ENCODE results near the gene NPLOC4. TPM values are rescaled to one million over a fixed set of nuclear protein-coding genes. Genes with fewer than 3 reads are reported as not detected.

Gene NPLOC4
- polyA plus RNA-seq, 4 donors, result 33.0 to 45.0 (median 34.1) TPM

DNA sequence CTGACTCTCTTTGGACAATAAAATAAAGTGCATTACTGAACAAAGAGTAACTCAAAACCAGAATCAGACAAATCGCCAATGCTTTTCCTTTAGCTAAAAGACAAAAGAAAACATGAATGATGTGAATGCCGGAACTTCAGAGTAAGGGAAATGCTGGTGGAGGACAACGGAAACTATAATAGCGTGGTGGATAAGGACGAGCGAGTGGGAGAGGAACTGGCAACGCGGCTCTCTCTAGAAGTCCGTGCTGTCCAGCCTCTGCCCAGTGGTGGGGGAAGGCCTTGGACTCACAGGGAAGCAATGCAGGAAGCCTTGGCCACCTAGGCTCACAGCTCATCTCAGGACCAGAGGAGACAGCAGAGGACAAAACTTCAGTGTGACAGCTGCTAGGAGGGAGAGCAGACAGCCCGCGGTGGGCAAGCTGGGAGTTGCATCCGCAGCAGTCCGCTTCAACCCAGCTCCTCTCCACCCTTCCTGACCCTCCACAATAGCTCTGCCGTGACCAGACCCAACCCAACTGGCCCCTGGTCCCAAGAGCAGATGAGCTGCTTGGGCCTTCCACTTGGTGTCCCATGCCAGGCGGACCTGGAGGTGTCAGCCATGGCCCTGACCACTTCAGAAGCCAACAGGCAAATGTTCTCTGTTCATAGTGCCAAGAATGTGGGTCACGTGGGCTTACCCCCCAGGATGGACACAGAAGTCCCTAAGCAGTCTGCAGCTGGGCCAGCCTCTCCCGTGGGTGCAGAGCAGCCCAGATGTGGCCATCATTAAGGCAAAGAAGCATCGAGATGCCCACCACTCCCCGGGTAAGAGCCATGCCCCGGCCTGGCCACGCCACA is 79.4 kb downstream of the NPLOC4 start:
- Histone ChIP-seq H3K27me3 (ENCODE audit: control insufficient read depth in 3 of 3, insufficient read depth in 3 of 3, low read length in 3 of 3) (no peaks in the 10 kb centered on the region), H3K4me3 (ENCODE audit: low read depth in 1 of 3, low read length in 3 of 3) (no peak overlapping the region), H3K9me3 (ENCODE audit: control insufficient read depth in 2 of 2, insufficient read depth in 1 of 2, low read depth in 1 of 2, low read length in 1 of 2) (no peaks in the 10 kb centered on the region), H3K4me1 (ENCODE audit: control insufficient read depth in 3 of 3, insufficient read depth in 2 of 3, low read depth in 1 of 3, low read length in 2 of 3) (peaks cover 8 to 34% (median 8%) of the 10 kb centered on the region in 3 donors), H3K36me3 (ENCODE audit: control insufficient read depth in 3 of 3, insufficient read depth in 2 of 3, low read depth in 1 of 3, low read length in 3 of 3) (peaks cover 2 to 73% (median 5%) of the 10 kb centered on the region in 3 donors), H3K27ac (ENCODE audit: low read depth in 1 of 3, low read length in 2 of 3) (peak overlapping the region; percentile 63 to 83 (median 73))
- DNase-seq, result peak in 1 of 2 donors; percentile 10
- 68 to 83% (median 79%) methylated on average over 19 to 21 of the region's 21 CpGs for WGBS, 3 donors
- no peak for FAIRE-seq

DNA sequence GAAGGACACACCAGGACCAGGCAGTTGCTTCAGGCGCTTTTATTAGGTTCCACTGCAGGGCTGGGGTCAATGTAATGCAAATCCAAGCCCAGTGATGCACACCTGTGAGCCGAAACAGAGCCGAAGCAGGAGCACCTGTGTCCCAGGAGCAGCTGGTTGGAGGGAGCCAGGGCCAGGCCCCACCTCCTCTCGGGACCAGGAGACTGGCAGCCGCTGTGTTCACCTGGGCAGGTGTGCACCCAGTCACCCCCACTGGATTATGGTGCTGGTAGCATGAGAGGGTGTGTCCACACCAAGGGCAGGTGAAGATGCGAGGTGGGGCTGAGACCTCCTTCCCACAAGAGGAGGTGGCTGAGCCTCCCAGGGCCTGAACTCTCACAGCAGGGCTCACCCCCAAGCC is 80.0 kb downstream of the NPLOC4 start:
- no peak for FAIRE-seq

GRCh38 chr17:81556175-81556691 is 80.7 kb downstream of the NPLOC4 start:
- Histone ChIP-seq H3K9me3 (ENCODE audit: control insufficient read depth in 2 of 2, insufficient read depth in 1 of 2, low read depth in 1 of 2, low read length in 1 of 2) (no peaks in the 10 kb centered on the region), H3K4me1 (ENCODE audit: control insufficient read depth in 3 of 3, insufficient read depth in 2 of 3, low read depth in 1 of 3, low read length in 2 of 3) (peaks cover 8 to 36% (median 9%) of the 10 kb centered on the region in 3 donors), H3K4me3 (ENCODE audit: low read depth in 1 of 3, low read length in 3 of 3) (no peak overlapping the region), H3K27ac (ENCODE audit: low read depth in 1 of 3, low read length in 2 of 3) (peak overlapping the region; percentile 70 to 83 (median 73)), H3K27me3 (ENCODE audit: control insufficient read depth in 3 of 3, insufficient read depth in 3 of 3, low read length in 3 of 3) (no peaks in the 10 kb centered on the region), H3K36me3 (ENCODE audit: control insufficient read depth in 3 of 3, insufficient read depth in 2 of 3, low read depth in 1 of 3, low read length in 3 of 3) (peaks cover 2 to 63% (median 5%) of the 10 kb centered on the region in 3 donors)
- no peak for FAIRE-seq
- DNase-seq, result peak; percentile 77 to 93
- WGBS, 3 donors, result 31 to 66% (median 49%) methylated on average over 9 of the region's 9 CpGs

More for the DNA sequence above, 80.0 kb downstream of the NPLOC4 start:
- Histone ChIP-seq H3K27ac (ENCODE audit: low read depth in 1 of 3, low read length in 2 of 3) (peak overlapping the region; percentile 63 to 83 (median 73)), H3K4me3 (ENCODE audit: low read depth in 1 of 3, low read length in 3 of 3) (no peak overlapping the region), H3K4me1 (ENCODE audit: control insufficient read depth in 3 of 3, insufficient read depth in 2 of 3, low read depth in 1 of 3, low read length in 2 of 3) (peaks cover 8 to 34% (median 8%) of the 10 kb centered on the region in 3 donors), H3K27me3 (ENCODE audit: control insufficient read depth in 3 of 3, insufficient read depth in 3 of 3, low read length in 3 of 3) (no peaks in the 10 kb centered on the region), H3K9me3 (ENCODE audit: control insufficient read depth in 2 of 2, insufficient read depth in 1 of 2, low read depth in 1 of 2, low read length in 1 of 2) (no peaks in the 10 kb centered on the region), H3K36me3 (ENCODE audit: control insufficient read depth in 3 of 3, insufficient read depth in 2 of 3, low read depth in 1 of 3, low read length in 3 of 3) (peaks cover 2 to 67% (median 5%) of the 10 kb centered on the region in 3 donors)
- DNase-seq, result peak; percentile 19 to 60
- whole genome bisulfite sequencing, 3 donors, result 14 to 66% (median 37%) methylated on average over 6 of the region's 6 CpGs

- peaks cover 8 to 42% (median 11%) of the 10 kb centered on the region in 3 donors for H3K4me1 ChIP-seq (ENCODE audit: control insufficient read depth in 3 of 3, insufficient read depth in 2 of 3, low read depth in 1 of 3, low read length in 2 of 3)
- H3K36me3 ChIP-seq (ENCODE audit: control insufficient read depth in 3 of 3, insufficient read depth in 2 of 3, low read depth in 1 of 3, low read length in 3 of 3), result peaks cover 2 to 62% (median 3%) of the 10 kb centered on the region in 3 donors
- 26 to 30% (median 29%) methylated on average over 24 of the region's 24 CpGs for WGBS, 3 donors
Observed at GRCh38 chr17:81553616-81554181, 83.2 kb downstream of the NPLOC4 start.

DNA sequence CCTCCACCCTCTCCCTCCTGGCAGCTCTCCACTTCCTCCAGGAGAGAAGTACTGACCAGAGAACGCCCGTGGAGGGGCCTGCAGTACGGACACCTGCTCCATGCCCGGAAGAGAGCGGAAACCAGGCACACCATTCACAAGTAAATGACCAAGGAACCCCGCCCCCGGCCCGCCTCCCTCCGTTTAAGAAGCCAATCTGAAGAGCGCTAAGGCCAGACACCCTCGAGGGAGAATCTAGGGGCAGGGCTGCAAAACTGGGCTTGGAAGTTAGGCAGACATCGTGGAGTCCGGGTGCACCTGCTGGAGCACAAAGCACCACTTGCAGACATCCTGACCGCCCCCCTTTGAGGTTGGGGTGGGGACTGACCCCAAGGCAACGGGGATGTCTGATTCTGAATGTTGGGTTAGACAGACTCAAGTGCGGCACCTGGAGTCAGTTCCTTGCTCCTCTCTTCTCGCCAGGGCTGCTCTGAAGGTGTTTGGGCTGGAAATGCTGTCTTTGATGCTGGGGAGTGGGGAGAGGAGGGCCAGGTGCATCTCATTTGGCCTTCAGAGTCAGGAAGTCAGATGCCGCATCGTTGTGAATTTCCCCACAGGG is 83.8 kb downstream of the NPLOC4 start:
- DNase-seq (peak; percentile 90), FAIRE-seq (no peak)
- Histone ChIP-seq H3K27ac (ENCODE audit: low read depth in 1 of 3, low read length in 2 of 3) (peak overlapping the region; percentile 90 to 92 (median 91)), H3K9me3 (ENCODE audit: control insufficient read depth in 2 of 2, insufficient read depth in 1 of 2, low read depth in 1 of 2, low read length in 1 of 2) (no peaks in the 10 kb centered on the region), H3K27me3 (ENCODE audit: control insufficient read depth in 3 of 3, insufficient read depth in 3 of 3, low read length in 3 of 3) (no peaks in the 10 kb centered on the region), H3K4me3 (ENCODE audit: low read depth in 1 of 3, low read length in 3 of 3) (peak overlapping the region; percentile 80 to 93 (median 93)), H3K4me1 (ENCODE audit: control insufficient read depth in 3 of 3, insufficient read depth in 2 of 3, low read depth in 1 of 3, low read length in 2 of 3) (peaks cover 8 to 42% (median 11%) of the 10 kb centered on the region in 3 donors), H3K36me3 (ENCODE audit: control insufficient read depth in 3 of 3, insufficient read depth in 2 of 3, low read depth in 1 of 3, low read length in 3 of 3) (peaks cover 0 to 62% (median 3%) of the 10 kb centered on the region in 3 donors)
- WGBS, 3 donors, result 0 to 1% (median 0%) methylated on average over 18 to 19 of the region's 19 CpGs

More at GRCh38 chr17:81553616-81554181, 83.2 kb downstream of the NPLOC4 start:
- no peaks in the 10 kb centered on the region for H3K9me3 ChIP-seq (ENCODE audit: control insufficient read depth in 2 of 2, insufficient read depth in 1 of 2, low read depth in 1 of 2, low read length in 1 of 2)
- peak overlapping the region in 2 of 3 donors; percentile 93 for H3K4me3 ChIP-seq (ENCODE audit: low read depth in 1 of 3, low read length in 3 of 3)
- H3K27me3 ChIP-seq (ENCODE audit: control insufficient read depth in 3 of 3, insufficient read depth in 3 of 3, low read length in 3 of 3), result no peaks in the 10 kb centered on the region
- DNase-seq (peak; percentile 19 to 56), FAIRE-seq (no peak)
- peak overlapping the region; percentile 90 to 92 (median 91) for H3K27ac ChIP-seq (ENCODE audit: low read depth in 1 of 3, low read length in 2 of 3)

DNA sequence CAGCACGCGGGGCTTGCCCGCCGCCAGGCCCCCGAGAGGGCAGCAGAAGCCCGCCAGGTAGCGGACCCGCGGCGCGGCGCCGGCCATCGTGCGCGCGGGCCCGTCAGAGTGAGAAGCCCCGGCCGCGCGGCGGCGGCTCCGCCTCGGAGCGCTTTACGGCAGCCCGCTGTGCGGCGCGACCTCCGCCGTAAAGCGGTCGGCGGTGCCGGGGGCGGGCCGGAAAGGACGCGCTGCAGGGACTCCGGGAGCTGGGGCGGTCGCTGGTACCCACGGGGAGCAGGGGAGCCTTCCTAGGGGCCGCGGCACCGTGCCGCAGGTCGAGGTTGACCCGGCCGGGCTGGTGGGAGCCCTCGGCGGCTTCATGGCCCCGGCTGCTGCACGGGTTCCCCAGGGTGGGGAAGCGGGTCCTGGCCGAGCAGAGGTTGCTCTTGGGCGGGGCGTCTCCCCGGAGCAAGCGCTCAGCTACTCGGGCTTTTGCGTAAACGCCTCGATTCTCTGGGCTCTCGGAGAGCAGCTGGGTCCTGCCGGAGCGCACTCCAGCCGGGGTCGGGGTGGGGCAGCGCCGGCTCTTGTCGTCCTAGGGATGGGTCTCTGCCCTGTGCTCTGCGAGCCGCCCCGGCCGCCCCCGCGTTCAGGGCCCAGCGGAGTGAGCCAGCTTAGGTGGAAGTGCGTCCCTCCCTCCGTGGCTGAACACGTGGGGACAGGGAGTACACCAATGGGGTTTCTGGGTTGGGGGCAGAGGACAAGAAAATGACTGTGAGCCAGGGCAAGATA is 84.5 kb downstream of the NPLOC4 start, which contains the start of gene FAAP100:
Gene FAAP100 (minus strand): TSS at position 110 of the 774 bp plus-strand sequence. CDS start 23 bp downstream, at position 87.
- peak within 1 kb of the TSS; percentile 80 to 93 (median 93) for H3K4me3 ChIP-seq (ENCODE audit: low read depth in 1 of 3, low read length in 3 of 3)
- H3K4me1 ChIP-seq (ENCODE audit: control insufficient read depth in 3 of 3, insufficient read depth in 2 of 3, low read depth in 1 of 3, low read length in 2 of 3), result peaks cover 8 to 42% (median 11%) of the 10 kb centered on the region in 3 donors
- 0 to 1% (median 0%) methylated on average over 78 to 85 of the region's 85 CpGs for whole genome bisulfite sequencing, 3 donors
- peaks cover 2 to 62% (median 3%) of the 10 kb centered on the region in 3 donors for H3K36me3 ChIP-seq (ENCODE audit: control insufficient read depth in 3 of 3, insufficient read depth in 2 of 3, low read depth in 1 of 3, low read length in 3 of 3)
- DNase-seq (peak; percentile 80 to 94), FAIRE-seq (no peak)
- no peaks in the 10 kb centered on the region for H3K27me3 ChIP-seq (ENCODE audit: control insufficient read depth in 3 of 3, insufficient read depth in 3 of 3, low read length in 3 of 3)
- peak within 1 kb of the TSS; percentile 90 to 92 (median 91) for H3K27ac ChIP-seq (ENCODE audit: low read depth in 1 of 3, low read length in 2 of 3)
- H3K9me3 ChIP-seq (ENCODE audit: control insufficient read depth in 2 of 2, insufficient read depth in 1 of 2, low read depth in 1 of 2, low read length in 1 of 2), result no peaks in the 10 kb centered on the region

DNA sequence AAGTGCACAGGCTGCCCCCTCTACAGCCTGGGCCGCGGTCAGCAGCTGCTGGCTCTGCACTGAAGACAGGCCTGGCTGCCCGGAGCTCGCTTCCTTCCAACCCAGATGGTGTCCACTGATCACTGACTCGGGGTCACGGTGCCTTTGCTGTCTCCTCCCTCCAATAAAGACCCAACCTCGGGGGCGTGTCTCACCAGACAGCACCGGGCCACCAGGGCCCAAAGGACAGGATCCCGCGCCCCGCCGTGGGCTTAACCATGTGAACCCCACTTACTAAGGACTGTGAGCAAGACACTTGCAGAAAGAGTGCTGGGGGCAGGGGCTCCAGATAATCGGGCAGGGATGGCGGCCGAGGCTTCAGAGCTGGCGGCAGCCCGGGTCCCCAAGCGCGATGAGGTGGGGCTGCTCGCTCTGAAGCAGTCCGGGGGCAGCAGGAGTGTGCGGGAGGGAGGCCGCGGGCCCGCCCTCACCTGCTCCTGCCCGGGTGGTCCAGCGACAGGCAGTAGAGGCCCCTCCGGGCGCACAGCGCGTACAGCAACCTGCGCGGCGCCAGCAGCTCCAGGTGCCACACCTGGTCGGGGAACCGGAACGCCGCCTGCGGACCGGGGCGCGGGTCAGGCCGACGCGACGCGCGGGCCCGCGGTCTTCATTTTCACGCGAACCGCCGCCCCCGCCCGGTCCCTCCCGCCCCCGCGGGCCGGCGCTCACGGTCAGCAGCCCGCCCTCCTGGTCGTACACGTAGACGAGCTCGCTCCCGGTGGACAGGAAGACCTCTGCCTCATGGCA is 85.3 kb downstream of the NPLOC4 start:
- peak overlapping the region in 2 of 3 donors; percentile 15 to 61 for H3K27ac ChIP-seq (ENCODE audit: low read depth in 1 of 3, low read length in 2 of 3)
- peaks cover 3 to 62% (median 3%) of the 10 kb centered on the region in 3 donors for H3K36me3 ChIP-seq (ENCODE audit: control insufficient read depth in 3 of 3, insufficient read depth in 2 of 3, low read depth in 1 of 3, low read length in 3 of 3)
- peak; percentile 39 to 42 for DNase-seq
- whole genome bisulfite sequencing, 3 donors, result 1% methylated on average over 45 to 69 of the region's 69 CpGs
- H3K4me3 ChIP-seq (ENCODE audit: low read depth in 1 of 3, low read length in 3 of 3), result peak overlapping the region; percentile 80 to 93 (median 93)
- H3K27me3 ChIP-seq (ENCODE audit: control insufficient read depth in 3 of 3, insufficient read depth in 3 of 3, low read length in 3 of 3), result no peaks in the 10 kb centered on the region
- H3K4me1 ChIP-seq (ENCODE audit: control insufficient read depth in 3 of 3, insufficient read depth in 2 of 3, low read depth in 1 of 3, low read length in 2 of 3), result peaks cover 8 to 36% (median 8%) of the 10 kb centered on the region in 3 donors
- no peak for FAIRE-seq
- no peaks in the 10 kb centered on the region for H3K9me3 ChIP-seq (ENCODE audit: control insufficient read depth in 2 of 2, insufficient read depth in 1 of 2, low read depth in 1 of 2, low read length in 1 of 2)
